HG03108 (cell line): Measurements from ENCODE around the gene BTBD9.

Experiments used
- ATAC-seq: cut with Tn5 transposase; IDR thresholded peaks from one replicate; pipeline ENCODE4 v1.9.1; 2021; ENCODE audit warnings: moderate library complexity; ENCODE audit not compliant: unreplicated experiment

BTBD9 gene

GRCh38 chr6:38599966-38600550, 39.7 kb downstream of the BTBD9 start:
- ATAC-seq, result no peak

- ATAC-seq, result no peak
Measured at GRCh38 chr6:38599261-38599660, 40.5 kb downstream of the BTBD9 start.

- no peak for ATAC-seq
Measured at GRCh38 chr6:38593998-38594665, 45.6 kb downstream of the BTBD9 start.

- no peak for ATAC-seq
Measured at GRCh38 chr6:38593409-38593808, 46.3 kb downstream of the BTBD9 start.

GRCh38 chr6:38591439-38591838, 48.3 kb downstream of the BTBD9 start:
- no peak for ATAC-seq

GRCh38 chr6:38589367-38589720, 50.4 kb downstream of the BTBD9 start:
- ATAC-seq, result no peak

GRCh38 chr6:38588631-38589366, 50.9 kb downstream of the BTBD9 start:
- ATAC-seq, result no peak

GRCh38 chr6:38587766-38588362, 51.9 kb downstream of the BTBD9 start:
- no peak for ATAC-seq

- ATAC-seq, result no peak
Measured at GRCh38 chr6:38586992-38587391, 52.7 kb downstream of the BTBD9 start.

- ATAC-seq, result no peak
Measured at GRCh38 chr6:38584731-38585130, 55.0 kb downstream of the BTBD9 start.

- ATAC-seq, result no peak
Measured at GRCh38 chr6:38583523-38583922, 56.2 kb downstream of the BTBD9 start.

- ATAC-seq, result no peak
Measured at GRCh38 chr6:38580030-38580429, 59.7 kb downstream of the BTBD9 start.

GRCh38 chr6:38579010-38579628, 60.6 kb downstream of the BTBD9 start:
- no peak for ATAC-seq

- no peak for ATAC-seq
Measured at GRCh38 chr6:38578075-38578474, 61.7 kb downstream of the BTBD9 start.

- no peak for ATAC-seq
Measured at GRCh38 chr6:38577492-38577891, 62.2 kb downstream of the BTBD9 start.

- no peak for ATAC-seq
Measured at GRCh38 chr6:38573801-38574395, 65.8 kb downstream of the BTBD9 start.

GRCh38 chr6:38572186-38572813, 67.4 kb downstream of the BTBD9 start:
- ATAC-seq, result peak; percentile 59

GRCh38 chr6:38571721-38572120, 68.0 kb downstream of the BTBD9 start:
- ATAC-seq, result no peak

GRCh38 chr6:38570750-38571149, 69.0 kb downstream of the BTBD9 start:
- no peak for ATAC-seq

- ATAC-seq, result no peak
Measured at GRCh38 chr6:38567436-38567835, 72.3 kb downstream of the BTBD9 start.
